WTC11 (cell line): ENCODE results near the gene B3GLCT. TPM values are rescaled to one million over a fixed set of nuclear protein-coding genes. Genes with fewer than 3 reads are reported as not detected.

Source experiments
- ATAC-seq: fragments of 200-7000 bp; cut with Tn5 transposase; 2 replicates; pipeline ENCODE4 v1.10.0; 2021; ENCODE audit warnings: mild to moderate bottlenecking, moderate library complexity
- CTCF ChIA-PET: fragments of 300-600 bp; sonication (Branson Sonifier 250); formaldehyde crosslinking; loops from one replicate; lab custom pipeline; 2021; ENCODE audit warnings: antibody characterized with exemption; lab: Charles Lee
- POLR2A ChIA-PET: fragments of 350-600 bp; sonication (Branson Sonifier 250); formaldehyde crosslinking; loops from one replicate; lab custom pipeline; 2021; ENCODE audit warnings: antibody characterized with exemption; lab: Charles Lee
- DNase-seq: peaks from one replicate; pipeline ENCODE4 v3.0.0; 2021; ENCODE audit warnings: low spot score
- H3K27ac Mint-ChIP-seq: 2 replicates; pipeline ENCODE4 v1.8.0; 2021; ENCODE audit warnings: mixed read lengths
- H3K27me3 Mint-ChIP-seq: 2 replicates; pipeline ENCODE4 v1.8.0; 2021; ENCODE audit warnings: low read depth, mild to moderate bottlenecking, moderate library complexity, mixed read lengths
- H3K36me3 Mint-ChIP-seq: 2 replicates; pipeline ENCODE4 v1.8.0; 2021; ENCODE audit warnings: mixed read lengths
- H3K4me1 Mint-ChIP-seq: 2 replicates; pipeline ENCODE4 v1.8.0; 2022; ENCODE audit warnings: mixed read lengths
- H3K4me3 Mint-ChIP-seq: 2 replicates; pipeline ENCODE4 v1.8.0; 2021; ENCODE audit warnings: mild to moderate bottlenecking, moderate library complexity, mixed read lengths
- H3K9me3 Mint-ChIP-seq: 2 replicates; pipeline ENCODE4 v1.8.0; 2021; ENCODE audit warnings: mixed read lengths
- ARID4B ChIP-seq: sonication (generic); formaldehyde crosslinking; IDR thresholded peaks from 2 replicates; pipeline ENCODE4 v1.8.0; 2023; ENCODE audit warnings: missing genetic modification reagents, mild to moderate bottlenecking, borderline replicate concordance
- ELF4 ChIP-seq: sonication (generic); formaldehyde crosslinking; IDR thresholded peaks from 2 replicates; pipeline ENCODE4 v1.8.1; 2022; ENCODE audit warnings: low read depth, mild to moderate bottlenecking, moderate library complexity, missing genetic modification reagents
- FOXP4 ChIP-seq: sonication (generic); formaldehyde crosslinking; IDR thresholded peaks from 2 replicates; pipeline ENCODE4 v1.8.0; 2022; ENCODE audit warnings: mild to moderate bottlenecking, missing genetic modification reagents
- RORB ChIP-seq: fragments of 250-450 bp; sonication (Bioruptor Pico); IDR thresholded peaks from 2 replicates; pipeline ENCODE4 v1.9.0; 2021; ENCODE audit warnings: mild to moderate bottlenecking
- TEAD1 ChIP-seq: sonication (generic); formaldehyde crosslinking; IDR thresholded peaks from 2 replicates; pipeline ENCODE4 v1.8.0; 2022; ENCODE audit warnings: mild to moderate bottlenecking, missing genetic modification reagents
- total RNA-seq: library from RNA; stranded (reverse); gene quantifications from 3 replicates; pipeline ENCODE4 v1.2.3, GENCODE V29; 2021
- TF ChIP-seq, protein P1 (sequence below): fragments of 250-450 bp; sonication (Bioruptor Pico); IDR thresholded peaks from 2 replicates; pipeline ENCODE4 v1.9.0; 2021; ENCODE audit warnings: mild to moderate bottlenecking
- TF ChIP-seq, protein P2 (sequence below): sonication (generic); formaldehyde crosslinking; IDR thresholded peaks from 2 replicates; pipeline ENCODE4 v1.8.1; 2023; ENCODE audit warnings: mild to moderate bottlenecking, missing genetic modification reagents
- TF ChIP-seq, protein P3 (sequence below): fragments of 250-450 bp; sonication (Bioruptor Pico); IDR thresholded peaks from 2 replicates; pipeline ENCODE4 v1.9.0; 2021; ENCODE audit warnings: mild to moderate bottlenecking, borderline replicate concordance
- TF ChIP-seq, protein P4 (sequence below): sonication (generic); formaldehyde crosslinking; IDR thresholded peaks from 2 replicates; pipeline ENCODE4 v1.8.1; 2022; ENCODE audit warnings: mild to moderate bottlenecking, missing genetic modification reagents, moderate library complexity, borderline replicate concordance

Gene B3GLCT
- total RNA-seq, 1 experiment from 2014 or later: 2.4 TPM

- Mint-ChIP-seq H3K4me3 (no peak overlapping the region), H3K27ac (no peak overlapping the region), H3K4me1 (peaks cover 6% of the 10 kb centered on the region), H3K9me3 (peaks cover 30% of the 10 kb centered on the region), H3K36me3 (peaks cover 6% of the 10 kb centered on the region), H3K27me3 (peaks cover 3% of the 10 kb centered on the region; the same call in 1 of the 2 replicates)
- DNase-seq (no peak), ATAC-seq (no peak)
- ChIA-PET CTCF (no interaction called here), POLR2A (no interaction called here)
- no peak for TF ChIP-seq TEAD1 (CRISPR knock-in tag)
- no peak for TF ChIP-seq RORB (CRISPR knock-in tag)
- TF ChIP-seq, protein P1, sequence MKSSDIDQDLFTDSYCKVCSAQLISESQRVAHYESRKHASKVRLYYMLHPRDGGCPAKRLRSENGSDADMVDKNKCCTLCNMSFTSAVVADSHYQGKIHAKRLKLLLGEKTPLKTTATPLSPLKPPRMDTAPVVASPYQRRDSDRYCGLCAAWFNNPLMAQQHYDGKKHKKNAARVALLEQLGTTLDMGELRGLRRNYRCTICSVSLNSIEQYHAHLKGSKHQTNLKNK (CRISPR knock-in tag): no peak
- TF ChIP-seq, protein P2, sequence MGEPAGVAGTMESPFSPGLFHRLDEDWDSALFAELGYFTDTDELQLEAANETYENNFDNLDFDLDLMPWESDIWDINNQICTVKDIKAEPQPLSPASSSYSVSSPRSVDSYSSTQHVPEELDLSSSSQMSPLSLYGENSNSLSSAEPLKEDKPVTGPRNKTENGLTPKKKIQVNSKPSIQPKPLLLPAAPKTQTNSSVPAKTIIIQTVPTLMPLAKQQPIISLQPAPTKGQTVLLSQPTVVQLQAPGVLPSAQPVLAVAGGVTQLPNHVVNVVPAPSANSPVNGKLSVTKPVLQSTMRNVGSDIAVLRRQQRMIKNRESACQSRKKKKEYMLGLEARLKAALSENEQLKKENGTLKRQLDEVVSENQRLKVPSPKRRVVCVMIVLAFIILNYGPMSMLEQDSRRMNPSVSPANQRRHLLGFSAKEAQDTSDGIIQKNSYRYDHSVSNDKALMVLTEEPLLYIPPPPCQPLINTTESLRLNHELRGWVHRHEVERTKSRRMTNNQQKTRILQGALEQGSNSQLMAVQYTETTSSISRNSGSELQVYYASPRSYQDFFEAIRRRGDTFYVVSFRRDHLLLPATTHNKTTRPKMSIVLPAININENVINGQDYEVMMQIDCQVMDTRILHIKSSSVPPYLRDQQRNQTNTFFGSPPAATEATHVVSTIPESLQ (CRISPR knock-in tag): no peak
- TF ChIP-seq, protein P3, sequence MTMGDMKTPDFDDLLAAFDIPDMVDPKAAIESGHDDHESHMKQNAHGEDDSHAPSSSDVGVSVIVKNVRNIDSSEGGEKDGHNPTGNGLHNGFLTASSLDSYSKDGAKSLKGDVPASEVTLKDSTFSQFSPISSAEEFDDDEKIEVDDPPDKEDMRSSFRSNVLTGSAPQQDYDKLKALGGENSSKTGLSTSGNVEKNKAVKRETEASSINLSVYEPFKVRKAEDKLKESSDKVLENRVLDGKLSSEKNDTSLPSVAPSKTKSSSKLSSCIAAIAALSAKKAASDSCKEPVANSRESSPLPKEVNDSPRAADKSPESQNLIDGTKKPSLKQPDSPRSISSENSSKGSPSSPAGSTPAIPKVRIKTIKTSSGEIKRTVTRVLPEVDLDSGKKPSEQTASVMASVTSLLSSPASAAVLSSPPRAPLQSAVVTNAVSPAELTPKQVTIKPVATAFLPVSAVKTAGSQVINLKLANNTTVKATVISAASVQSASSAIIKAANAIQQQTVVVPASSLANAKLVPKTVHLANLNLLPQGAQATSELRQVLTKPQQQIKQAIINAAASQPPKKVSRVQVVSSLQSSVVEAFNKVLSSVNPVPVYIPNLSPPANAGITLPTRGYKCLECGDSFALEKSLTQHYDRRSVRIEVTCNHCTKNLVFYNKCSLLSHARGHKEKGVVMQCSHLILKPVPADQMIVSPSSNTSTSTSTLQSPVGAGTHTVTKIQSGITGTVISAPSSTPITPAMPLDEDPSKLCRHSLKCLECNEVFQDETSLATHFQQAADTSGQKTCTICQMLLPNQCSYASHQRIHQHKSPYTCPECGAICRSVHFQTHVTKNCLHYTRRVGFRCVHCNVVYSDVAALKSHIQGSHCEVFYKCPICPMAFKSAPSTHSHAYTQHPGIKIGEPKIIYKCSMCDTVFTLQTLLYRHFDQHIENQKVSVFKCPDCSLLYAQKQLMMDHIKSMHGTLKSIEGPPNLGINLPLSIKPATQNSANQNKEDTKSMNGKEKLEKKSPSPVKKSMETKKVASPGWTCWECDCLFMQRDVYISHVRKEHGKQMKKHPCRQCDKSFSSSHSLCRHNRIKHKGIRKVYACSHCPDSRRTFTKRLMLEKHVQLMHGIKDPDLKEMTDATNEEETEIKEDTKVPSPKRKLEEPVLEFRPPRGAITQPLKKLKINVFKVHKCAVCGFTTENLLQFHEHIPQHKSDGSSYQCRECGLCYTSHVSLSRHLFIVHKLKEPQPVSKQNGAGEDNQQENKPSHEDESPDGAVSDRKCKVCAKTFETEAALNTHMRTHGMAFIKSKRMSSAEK (CRISPR knock-in tag): no peak
- TF ChIP-seq FOXP4 (CRISPR knock-in tag): no peak
Measured at GRCh38 chr13:31182987-31183386, 16.8 kb upstream of the B3GLCT start.

- Mint-ChIP-seq H3K36me3 (peaks cover 5% of the 10 kb centered on the region; the same call in 1 of the 2 replicates), H3K4me1 (peaks cover 6% of the 10 kb centered on the region), H3K27me3 (peaks cover 4% of the 10 kb centered on the region; the same call in 1 of the 2 replicates), H3K9me3 (peaks cover 28% of the 10 kb centered on the region), H3K27ac (no peak overlapping the region), H3K4me3 (no peak overlapping the region)
- TF ChIP-seq ARID4B (CRISPR knock-in tag): no peak
- TF ChIP-seq ELF4: no peak
- TF ChIP-seq, protein P4, sequence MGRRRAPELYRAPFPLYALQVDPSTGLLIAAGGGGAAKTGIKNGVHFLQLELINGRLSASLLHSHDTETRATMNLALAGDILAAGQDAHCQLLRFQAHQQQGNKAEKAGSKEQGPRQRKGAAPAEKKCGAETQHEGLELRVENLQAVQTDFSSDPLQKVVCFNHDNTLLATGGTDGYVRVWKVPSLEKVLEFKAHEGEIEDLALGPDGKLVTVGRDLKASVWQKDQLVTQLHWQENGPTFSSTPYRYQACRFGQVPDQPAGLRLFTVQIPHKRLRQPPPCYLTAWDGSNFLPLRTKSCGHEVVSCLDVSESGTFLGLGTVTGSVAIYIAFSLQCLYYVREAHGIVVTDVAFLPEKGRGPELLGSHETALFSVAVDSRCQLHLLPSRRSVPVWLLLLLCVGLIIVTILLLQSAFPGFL (CRISPR knock-in tag): no peak
- ChIA-PET POLR2A (no interaction called here), CTCF (no interaction called here)
- DNase-seq (no peak), ATAC-seq (no peak)
Measured at GRCh38 chr13:31184451-31184850, 15.3 kb upstream of the B3GLCT start.
